Activated T-helper 9 cell treated with anti-CD3 and anti-CD28 coated beads, Interleukin-2, amount 50 U/mL, for 16 hours (primary cell): Measurements from ENCODE around the gene UNKL.

Experiments used
- DNase-seq: peaks from one replicate; pipeline ENCODE4 v3.0.0-alpha.2; 2020; ENCODE audit warnings: low read depth

The UNKL gene

DNA sequence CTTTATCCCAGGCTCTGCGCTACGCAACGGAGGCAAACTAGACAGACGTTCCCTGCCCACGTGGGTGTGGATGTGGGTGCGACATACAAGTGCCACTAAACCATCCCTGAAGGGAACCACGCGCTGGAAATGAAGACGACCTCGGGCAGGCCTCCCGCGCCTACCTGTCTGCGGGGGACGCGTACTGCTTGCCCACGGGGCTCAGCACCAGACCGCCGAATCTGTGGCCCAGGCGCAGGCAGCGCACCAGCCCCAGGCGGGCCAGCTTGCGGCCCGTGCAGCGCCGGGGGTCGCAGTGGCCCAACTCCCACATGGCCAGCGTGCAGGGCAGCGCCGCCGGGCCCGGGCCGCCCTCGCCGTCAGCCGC is 63.3 kb downstream of the UNKL start:
- DNase-seq = no peak

DNA sequence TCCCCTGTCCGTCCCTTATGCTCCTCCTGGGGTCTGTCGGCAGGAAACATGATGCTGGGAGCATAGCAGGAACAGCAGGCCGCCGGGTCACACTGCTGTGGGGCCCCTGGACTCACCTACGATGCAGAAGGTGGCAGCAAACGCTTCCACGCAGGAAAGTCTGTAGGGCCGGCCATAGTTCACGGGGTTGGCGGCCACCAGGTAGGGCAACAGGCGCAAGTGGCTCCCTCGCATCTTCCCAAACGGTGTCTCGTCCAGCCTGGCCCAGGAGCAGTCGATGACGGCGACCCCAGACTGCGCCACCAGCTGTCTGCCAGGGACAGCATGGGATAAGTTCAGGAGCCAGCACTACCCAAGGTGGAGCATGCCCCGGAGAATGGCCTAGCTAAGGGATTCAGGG is 63.8 kb downstream of the UNKL start:
- no peak for DNase-seq

DNA sequence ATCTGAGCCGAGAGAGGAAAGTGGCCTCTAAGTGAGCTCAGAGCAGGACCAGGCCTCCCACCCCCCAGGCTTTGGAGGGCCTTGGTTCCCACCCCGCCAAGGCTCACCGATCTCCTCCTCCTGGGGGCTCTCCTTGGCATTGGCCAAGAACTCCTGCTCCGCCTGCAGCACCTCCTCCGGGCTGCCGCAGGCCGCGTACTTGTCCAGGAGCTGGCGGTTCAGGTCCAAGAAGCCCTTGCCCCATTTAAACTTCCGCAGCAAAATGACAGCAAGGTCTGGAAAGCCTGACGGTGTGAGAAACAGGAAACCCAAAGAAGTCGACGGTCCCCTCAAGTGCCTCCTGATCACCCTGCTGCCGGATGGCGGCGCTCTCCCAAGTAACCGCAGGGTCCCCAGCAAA is 64.6 kb downstream of the UNKL start:
- DNase-seq = no peak

GRCh38 chr16:1349351-1349750 is 65.2 kb downstream of the UNKL start:
- DNase-seq = no peak

DNA sequence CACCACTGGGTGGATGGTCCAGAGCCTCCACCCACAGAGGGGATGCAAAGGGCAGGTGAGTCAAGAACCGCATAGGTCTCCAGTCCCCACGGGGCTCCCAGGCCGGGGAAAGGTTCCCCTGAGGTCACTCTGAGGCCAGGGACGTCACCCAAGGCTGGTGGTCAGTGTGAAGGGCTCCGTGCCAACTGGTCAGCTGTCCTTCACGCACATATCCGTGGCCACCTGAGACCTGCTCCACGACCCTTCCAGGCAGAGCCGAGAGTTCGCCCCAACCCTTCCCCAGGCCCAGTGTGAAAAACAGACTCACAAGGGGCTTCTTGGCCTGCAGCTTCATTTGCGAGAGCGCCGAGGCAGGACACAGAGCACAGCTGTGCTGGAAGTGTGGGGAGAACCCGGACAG is 65.6 kb downstream of the UNKL start:
- no peak for DNase-seq

- no peak for DNase-seq
Observed at GRCh38 chr16:1348441-1348840, 66.1 kb downstream of the UNKL start.

- DNase-seq = no peak
Observed at GRCh38 chr16:1347962-1348361, 66.5 kb downstream of the UNKL start.

- DNase-seq = no peak
Observed at GRCh38 chr16:1347286-1347855, 67.1 kb downstream of the UNKL start.

- no peak for DNase-seq
Observed at GRCh38 chr16:1346422-1347285, 67.8 kb downstream of the UNKL start.

GRCh38 chr16:1345651-1346421 is 68.7 kb downstream of the UNKL start:
- DNase-seq = no peak

- DNase-seq = no peak
Observed at GRCh38 chr16:1345087-1345486, 69.4 kb downstream of the UNKL start.

DNA sequence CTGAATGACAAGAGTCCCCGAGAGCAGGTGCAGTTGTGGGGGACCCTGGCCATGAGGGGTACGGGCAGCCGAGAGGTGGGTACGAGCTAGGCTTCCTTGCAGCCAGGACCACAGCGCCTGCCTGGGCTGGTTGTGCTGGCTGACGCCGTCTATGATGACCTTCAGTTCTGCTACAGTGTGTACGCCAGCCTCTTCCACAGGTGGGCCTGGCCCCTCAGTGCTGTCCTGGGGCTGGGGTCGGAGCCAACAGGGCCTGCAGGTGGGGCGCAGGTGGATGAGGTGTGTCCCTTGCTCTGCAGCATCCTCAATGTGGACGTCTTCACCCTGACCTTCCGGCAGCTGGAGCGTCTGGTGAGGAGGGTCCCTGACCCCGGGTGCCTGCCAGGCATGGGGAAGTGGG is 70.0 kb downstream of the UNKL start:
- DNase-seq = no peak

- DNase-seq = no peak
Observed at GRCh38 chr16:1343428-1344242, 70.9 kb downstream of the UNKL start.

GRCh38 chr16:1342526-1343427 is 71.7 kb downstream of the UNKL start:
- peak; percentile 83 for DNase-seq

GRCh38 chr16:1341495-1342420 is 72.7 kb downstream of the UNKL start:
- DNase-seq = no peak

DNA sequence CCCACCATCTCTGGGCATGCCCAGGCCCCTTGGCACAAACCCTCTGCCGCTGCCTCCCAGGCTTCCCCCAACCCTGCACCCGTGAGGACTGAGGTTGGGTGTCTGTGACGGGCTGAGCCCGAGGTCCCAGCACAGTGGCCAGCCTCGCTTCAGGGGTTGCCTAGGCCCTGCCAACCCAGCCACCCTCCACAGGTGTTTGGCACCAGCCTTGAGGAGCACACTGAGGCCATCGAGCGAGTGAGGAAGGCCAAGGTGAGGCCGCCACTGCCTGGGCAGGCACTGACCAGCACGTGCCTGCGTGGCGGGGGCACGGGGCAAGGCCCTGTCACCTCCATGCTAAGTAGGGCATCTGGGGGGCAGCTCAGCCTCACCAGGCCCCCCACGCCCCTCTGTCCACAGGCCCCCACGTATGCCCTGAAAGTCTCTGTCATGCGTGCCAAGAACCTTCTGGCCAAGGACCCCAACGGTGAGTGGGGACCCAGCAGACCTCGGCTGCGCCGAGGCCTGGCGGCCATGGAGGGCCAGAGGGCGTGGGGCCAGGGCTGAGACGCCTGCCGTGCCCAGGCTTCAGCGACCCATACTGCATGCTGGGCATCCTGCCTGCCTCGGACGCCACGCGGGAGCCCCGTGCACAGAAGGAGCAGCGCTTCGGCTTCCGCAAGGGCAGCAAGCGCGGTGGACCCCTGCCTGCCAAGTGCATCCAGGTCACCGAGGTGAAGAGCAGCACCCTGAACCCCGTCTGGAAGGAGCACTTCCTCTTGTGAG is 73.6 kb downstream of the UNKL start:
- DNase-seq = no peak

GRCh38 chr16:1338855-1339675 is 75.4 kb downstream of the UNKL start:
- DNase-seq = no peak

DNA sequence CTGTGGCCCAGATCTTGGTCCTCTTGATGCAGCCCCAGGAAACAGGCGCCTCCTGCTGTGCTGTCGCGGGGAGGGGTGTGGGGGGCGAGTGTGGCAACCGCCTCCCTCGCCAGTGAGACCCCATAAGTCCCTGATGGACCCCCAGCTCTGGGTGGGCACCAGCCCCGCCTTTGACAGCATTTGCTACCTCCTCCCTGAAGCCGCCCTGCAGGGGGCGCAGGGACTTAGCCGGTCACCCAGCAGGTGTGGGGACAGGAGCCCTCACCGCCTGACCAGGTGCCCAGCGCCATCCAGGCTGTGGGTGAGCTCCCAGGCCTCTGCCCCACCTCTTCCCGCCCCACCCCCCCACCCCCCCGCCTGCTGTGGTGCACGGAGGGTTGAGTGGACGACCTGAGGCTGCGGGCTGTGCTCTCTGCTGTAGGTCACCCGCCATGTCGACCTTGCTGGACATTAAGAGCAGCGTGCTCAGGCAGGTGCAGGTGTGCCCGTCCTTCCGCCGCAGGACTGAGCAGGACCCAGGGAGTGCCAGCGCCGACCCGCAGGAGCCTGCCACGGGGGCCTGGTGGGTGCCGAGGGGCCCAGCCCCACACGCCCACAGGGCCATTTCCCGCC is 76.3 kb downstream of the UNKL start:
- DNase-seq = no peak
